Psoas muscle (tissue), 8 donors: ENCODE measurements around the gene MEF2B. TPM values are rescaled to one million over a fixed set of nuclear protein-coding genes. Genes with fewer than 3 reads are reported as not detected.
"Not testable (repeated sequence)": the region's sequence is repeated elsewhere in the genome, so short reads cannot be mapped to it uniquely, and the experiment has no call there.

ENCODE experiments used
- ATAC-seq, 4 donors: fragments of 200-7000 bp; cut with Tn5 transposase; one replicate each; pipeline ENCODE4 v1.9.1; 2020; ENCODE audit warnings: moderate library complexity in 3 of 4, mild to moderate bottlenecking in 2 of 4
- DNase-seq, 2 donors: peaks; one replicate each; pipeline ENCODE4 v3.0.0-alpha.2; 2020
- H3K27ac ChIP-seq: fragments of 200-600 bp; one replicate; pipeline ENCODE4 v1.8.0; 2022
- H3K27me3 ChIP-seq, 3 donors: fragments of 200-600 bp in 1 of 3; one replicate each; pipeline versions ENCODE4 v1.6.1 to v1.8.0; 2013 to 2022; ENCODE audit warnings: low read length in 2 of 3, mild to moderate bottlenecking in 2 of 3, moderate library complexity in 1 of 3; ENCODE audit not compliant: insufficient read depth in 3 of 3
- H3K36me3 ChIP-seq, 2 donors: fragments of 200-600 bp in 1 of 2; one replicate each; pipeline versions ENCODE4 v1.6.1 to v1.8.0; 2013 to 2022; ENCODE audit warnings: low read depth in 1 of 2, mild to moderate bottlenecking in 1 of 2, moderate library complexity in 1 of 2; ENCODE audit not compliant: insufficient read depth in 1 of 2
- H3K4me1 ChIP-seq: fragments of 200-600 bp; one replicate; pipeline ENCODE4 v1.8.0; 2022
- H3K4me3 ChIP-seq: fragments of 200-600 bp; one replicate; pipeline ENCODE4 v1.8.0; 2022; ENCODE audit warnings: mild to moderate bottlenecking
- H3K9me3 ChIP-seq: fragments of 200-600 bp; one replicate; pipeline ENCODE4 v1.8.0; 2022
- CTCF ChIP-seq: fragments of 200-600 bp; IDR thresholded peaks from one replicate; pipeline ENCODE4 v1.8.0; 2022; ENCODE audit warnings: antibody characterized with exemption
- WGBS, 3 donors: extraction: QIAGEN DNeasy Blood & Tissue Kit; methylation state at CpG; one replicate each; pipeline versions ENCODE4 v1.1.6 to v1.1.7; 2013; 5-methylcytosine and 5-hydroxymethylcytosine counted together
- intact Hi-C, 2 donors: fragments of 100-400 bp; cut with DNase I; formaldehyde crosslinking; loops; one replicate each; pipeline versions ENCODE4 v1.11.0 to v1.14.2; 2022
- polyA plus RNA-seq, 3 donors: library from polyadenylated mRNA; stranded (reverse); fragments of 200-250 nt; gene quantifications; one replicate each; pipeline ENCODE4 v1.2.3, GENCODE V29; 2013
- total RNA-seq, 4 donors: library from RNA; stranded (reverse); fragmentation: NEBNext Ultra II Directional in 2 of 4; extraction: Animal tissue kit (Norgen Biotek cat#: 25700) in 2 of 4; gene quantifications; one replicate each; pipeline versions ENCODE4 v1.2.1 to v1.2.4, GENCODE V29; 2021 to 2023
- donor health status: healthy with polysubstance abuse.
- donor health status: DM: no; HTN: no; CAD: no; lungs with moderate emphysema.
- donor health status: Bipolar disorder and iron deficiency.
- donor health status: healthy.
- donor health status: DM: yes; HTN: yes; CAD: no.
- donor health status: DM: no; HTN: no; CAD: no.
- donor health status: DM: no; HTN: no; CAD: no.
- donor health status: DM: yes; HTN: yes; CAD: no.

MEF2B gene
- total and polyA plus RNA-seq, 7 donors, result 0.07 to 0.91 (median 0.56) TPM

- Histone ChIP-seq H3K36me3 (no peaks in the 10 kb centered on the region), H3K27ac (peak within 1 kb of the TSS; percentile 96), H3K9me3 (no peaks in the 10 kb centered on the region), H3K27me3 (no peaks in the 10 kb centered on the region), H3K4me3 (peak within 1 kb of the TSS; percentile 96), H3K4me1 (peaks cover 6% of the 10 kb centered on the region)
- no peak for TF ChIP-seq CTCF
- intact Hi-C loops, result loop anchor here (2.0 kb wide), 2 partner anchors 76 to 82 kb away; partner anchors contain the start of gene SLC25A42 (in 1 of the 2)
- DNase-seq (peak; percentile 98), ATAC-seq (peak; percentile 87 to 98 (median 92))
- 2 to 4% (median 2%) methylated on average over 42 of the region's 42 CpGs for WGBS, 3 donors
These were observed 31.7 kb downstream of the MEF2B start, which contains the start of gene TMEM161A for GRCh38 chr19:19138109-19138981. Gene TMEM161A (minus strand): TSS chr19:19138478. CDS start chr19:19138428, 50 bp downstream.

- TF ChIP-seq CTCF, result no peak
- intact Hi-C loops, result loop anchor here (2.0 kb wide), 2 partner anchors 75 to 81 kb away; partner anchors contain the start of gene SLC25A42 (in 1 of the 2)
- H3K27ac ChIP-seq, result peak overlapping the region; percentile 96
- no peaks in the 10 kb centered on the region for H3K36me3 ChIP-seq
- DNase-seq (peak in 1 of 2 donors; percentile 66), ATAC-seq (peak; percentile 8 to 46 (median 17))
- H3K4me1 ChIP-seq, result peaks cover 6% of the 10 kb centered on the region
- H3K27me3 ChIP-seq, result no peaks in the 10 kb centered on the region
- H3K9me3 ChIP-seq, result no peaks in the 10 kb centered on the region
- WGBS, 3 donors, result 7 to 11% (median 8%) methylated on average over 25 of the region's 25 CpGs
- H3K4me3 ChIP-seq, result peak overlapping the region; percentile 96
These were observed 32.4 kb downstream of the MEF2B start for GRCh38 chr19:19137556-19138108.

GRCh38 chr19:19135713-19136112 lies 34.4 kb downstream of the MEF2B start:
- intact Hi-C loops, H3K4me1 ChIP-seq: not testable (repeated sequence)

GRCh38 chr19:19134687-19135158 lies 35.3 kb downstream of the MEF2B start:
- Histone ChIP-seq H3K4me1 (peaks cover 6% of the 10 kb centered on the region), H3K27ac (peak overlapping the region; percentile 96), H3K4me3 (peak overlapping the region; percentile 34), H3K9me3 (peaks cover 6% of the 10 kb centered on the region), H3K27me3 (no peaks in the 10 kb centered on the region), H3K36me3 (peaks cover 0 to 7% of the 10 kb centered on the region in 2 donors)
- ATAC-seq, result peak; percentile 57 to 92 (median 85)
- TF ChIP-seq CTCF, result no peak
- WGBS, 3 donors, result 23 to 29% (median 23%) methylated on average over 20 to 21 of the region's 21 CpGs
- intact Hi-C loops, result no loop called here
- DNase-seq, result peak; percentile 86 to 95

More at GRCh38 chr19:19135713-19136112, 34.4 kb downstream of the MEF2B start:
- DNase-seq, ATAC-seq, H3K4me3 ChIP-seq, H3K27me3 ChIP-seq, H3K36me3 ChIP-seq, H3K9me3 ChIP-seq: not testable (repeated sequence)
- WGBS, 3 donors, result 69 to 89% (median 82%) methylated on average over 6 of the region's 6 CpGs
- peak overlapping the region; percentile 96 for H3K27ac ChIP-seq

- Histone ChIP-seq H3K27me3 (no peaks in the 10 kb centered on the region), H3K27ac (no peak overlapping the region), H3K4me3 (no peak overlapping the region), H3K9me3 (peaks cover 6% of the 10 kb centered on the region), H3K4me1 (peaks cover 6% of the 10 kb centered on the region), H3K36me3 (peaks cover 0 to 7% of the 10 kb centered on the region in 2 donors)
- ATAC-seq (no peak), DNase-seq (no peak)
- intact Hi-C loops, result no loop called here
- no peak for TF ChIP-seq CTCF
- WGBS, 3 donors, result 86 to 89% (median 88%) methylated on average over 6 of the region's 6 CpGs
These were observed 36.1 kb downstream of the MEF2B start for GRCh38 chr19:19133985-19134384.
